Measurements from ENCODE around the gene SSH3. TPM values are rescaled to one million over a fixed set of nuclear protein-coding genes. Genes with fewer than 3 reads are reported as not detected.

Gene SSH3
- total and polyA plus RNA-seq, 2 of the 4 experiments (the other 2 are of a cell fraction): 7.3 to 26.7 TPM

DNA sequence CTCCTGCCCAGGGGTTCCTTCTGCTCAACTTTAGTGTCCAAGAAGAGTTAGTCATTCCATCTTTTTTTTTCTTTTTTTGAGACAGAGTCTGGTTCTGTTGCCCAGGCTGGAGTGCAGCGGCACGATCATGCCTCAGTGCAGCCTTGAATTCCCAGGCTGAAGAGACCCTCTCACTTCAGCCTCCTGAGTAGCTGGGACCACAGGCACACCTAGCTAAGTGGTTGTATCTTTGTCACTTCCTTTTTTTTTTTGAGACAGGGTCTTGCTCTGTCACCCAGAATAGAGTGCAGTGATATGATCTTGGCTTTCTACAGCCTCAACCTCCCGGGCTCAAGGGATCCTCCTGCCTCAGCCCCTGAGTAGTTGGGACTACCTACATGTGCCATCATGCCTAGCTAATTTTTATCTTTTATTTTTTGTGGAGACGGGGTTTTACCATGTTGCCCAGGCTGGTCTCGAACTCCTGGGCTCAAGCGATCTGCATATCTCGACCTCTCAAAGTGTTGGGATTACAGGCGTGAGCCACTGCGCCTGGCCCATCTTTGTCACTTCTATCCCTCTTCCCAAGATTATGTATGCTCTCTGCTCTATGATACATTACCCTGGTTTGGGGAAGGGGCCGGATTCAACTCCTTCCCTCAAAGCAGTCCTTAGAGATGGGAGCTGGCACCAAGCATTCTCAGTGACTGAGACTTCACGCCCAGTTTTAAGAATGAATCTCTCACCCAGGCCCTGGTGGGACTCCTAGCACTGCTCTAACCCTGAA lies 10.0 kb downstream of the SSH3 start:
- no peak overlapping the region for H2BK5ac ChIP-seq (ENCODE audit: low read depth, low read length, poor library complexity, severe bottlenecking)
- dilution Hi-C loops (cut with HindIII; ENCODE audit: low sequenced_read_pairs, unreplicated experiment) (no loop called here), intact Hi-C loops (cut with micrococcal nuclease) (no loop called here), in situ Hi-C loops (cut with MboI; ENCODE audit: low sequenced_read_pairs) (loop anchor here (10.0 kb wide), 1 partner anchor 229 kb away; no protein-coding TSS in a partner anchor)
- no peak overlapping the region for H3K18ac ChIP-seq (ENCODE audit: low read depth, low read length)
- H4K5ac ChIP-seq (ENCODE audit: low read depth, low read length): no peak overlapping the region
- H4K8ac ChIP-seq (ENCODE audit: low read depth in 2 of 2, low read length in 2 of 2): no peak overlapping the region
- no peak overlapping the region for H2BK20ac ChIP-seq (ENCODE audit: low read depth, low read length)
- TF ChIP-seq RAD21 (IDR thresholded peaks at IDR 0.05; ENCODE audit: low read length) (no peak), NFE2L2 (IDR thresholded peaks at IDR 0.05; ENCODE audit: low read depth, low read length) (no peak), RFX5 (IDR thresholded peaks at IDR 0.05; ENCODE audit: low read depth, low read length) (no peak), MXI1 (IDR thresholded peaks at IDR 0.05; ENCODE audit: borderline replicate concordance, low read depth, low read length) (no peak), BHLHE40 (IDR thresholded peaks at IDR 0.05; ENCODE audit: low read depth, low read length) (no peak), CHD1 (IDR thresholded peaks at IDR 0.05; ENCODE audit: low read depth, low read length) (no peak), FOS (IDR thresholded peaks at IDR 0.05; ENCODE audit: low read depth, low read length) (no peak)
- TF ChIP-seq, protein P1, sequence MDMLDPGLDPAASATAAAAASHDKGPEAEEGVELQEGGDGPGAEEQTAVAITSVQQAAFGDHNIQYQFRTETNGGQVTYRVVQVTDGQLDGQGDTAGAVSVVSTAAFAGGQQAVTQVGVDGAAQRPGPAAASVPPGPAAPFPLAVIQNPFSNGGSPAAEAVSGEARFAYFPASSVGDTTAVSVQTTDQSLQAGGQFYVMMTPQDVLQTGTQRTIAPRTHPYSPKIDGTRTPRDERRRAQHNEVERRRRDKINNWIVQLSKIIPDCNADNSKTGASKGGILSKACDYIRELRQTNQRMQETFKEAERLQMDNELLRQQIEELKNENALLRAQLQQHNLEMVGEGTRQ (IDR thresholded peaks at IDR 0.05; ENCODE audit: low read depth, low read length): no peak
- TF ChIP-seq, protein P2, sequence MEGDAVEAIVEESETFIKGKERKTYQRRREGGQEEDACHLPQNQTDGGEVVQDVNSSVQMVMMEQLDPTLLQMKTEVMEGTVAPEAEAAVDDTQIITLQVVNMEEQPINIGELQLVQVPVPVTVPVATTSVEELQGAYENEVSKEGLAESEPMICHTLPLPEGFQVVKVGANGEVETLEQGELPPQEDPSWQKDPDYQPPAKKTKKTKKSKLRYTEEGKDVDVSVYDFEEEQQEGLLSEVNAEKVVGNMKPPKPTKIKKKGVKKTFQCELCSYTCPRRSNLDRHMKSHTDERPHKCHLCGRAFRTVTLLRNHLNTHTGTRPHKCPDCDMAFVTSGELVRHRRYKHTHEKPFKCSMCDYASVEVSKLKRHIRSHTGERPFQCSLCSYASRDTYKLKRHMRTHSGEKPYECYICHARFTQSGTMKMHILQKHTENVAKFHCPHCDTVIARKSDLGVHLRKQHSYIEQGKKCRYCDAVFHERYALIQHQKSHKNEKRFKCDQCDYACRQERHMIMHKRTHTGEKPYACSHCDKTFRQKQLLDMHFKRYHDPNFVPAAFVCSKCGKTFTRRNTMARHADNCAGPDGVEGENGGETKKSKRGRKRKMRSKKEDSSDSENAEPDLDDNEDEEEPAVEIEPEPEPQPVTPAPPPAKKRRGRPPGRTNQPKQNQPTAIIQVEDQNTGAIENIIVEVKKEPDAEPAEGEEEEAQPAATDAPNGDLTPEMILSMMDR (conservative IDR thresholded peaks at IDR 0.05; ENCODE audit: low read depth, low read length): no peak
- TF ChIP-seq, protein P3, sequence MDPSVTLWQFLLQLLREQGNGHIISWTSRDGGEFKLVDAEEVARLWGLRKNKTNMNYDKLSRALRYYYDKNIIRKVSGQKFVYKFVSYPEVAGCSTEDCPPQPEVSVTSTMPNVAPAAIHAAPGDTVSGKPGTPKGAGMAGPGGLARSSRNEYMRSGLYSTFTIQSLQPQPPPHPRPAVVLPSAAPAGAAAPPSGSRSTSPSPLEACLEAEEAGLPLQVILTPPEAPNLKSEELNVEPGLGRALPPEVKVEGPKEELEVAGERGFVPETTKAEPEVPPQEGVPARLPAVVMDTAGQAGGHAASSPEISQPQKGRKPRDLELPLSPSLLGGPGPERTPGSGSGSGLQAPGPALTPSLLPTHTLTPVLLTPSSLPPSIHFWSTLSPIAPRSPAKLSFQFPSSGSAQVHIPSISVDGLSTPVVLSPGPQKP (IDR thresholded peaks at IDR 0.05; ENCODE audit: borderline replicate concordance, low read depth, low read length): no peak
- DNase-seq (no peak), ATAC-seq (ENCODE audit: low read depth) (no peak)
- H2BK120ac ChIP-seq (ENCODE audit: low read depth, low read length): no peak overlapping the region
- POLR2A ChIA-PET (ENCODE audit: unreplicated experiment): no interaction called here
- H2AK9ac ChIP-seq (replicated peaks; ENCODE audit: low read depth, low read length, poor library complexity): no peak overlapping the region
- H3K27ac ChIP-seq (ENCODE audit: insufficient read depth, low read length): no peak overlapping the region
- WGBS, 2 experiments (ENCODE audit: extremely low coverage in 2 of 2, insufficient read length in 1 of 2): no CpG with 5 or more reads among the region's 11 CpGs
- no peak overlapping the region for H2BK15ac ChIP-seq (ENCODE audit: low read depth, low read length)
- H4K20me1 ChIP-seq (ENCODE audit: insufficient read depth, low read length): no peaks in the 10 kb centered on the region
- no peak overlapping the region for H3K9ac ChIP-seq (ENCODE audit: low read depth, low read length)
- H3K9me1 ChIP-seq (ENCODE audit: insufficient read depth, low read length): no peaks in the 10 kb centered on the region
- no TSS peak for BruUV-seq (replicated peaks)
- no peak overlapping the region for H3K56ac ChIP-seq (ENCODE audit: extremely low read depth, insufficient read depth, low read length)
- 0 out of 2 replicates have a peak, but pooled peaks cover under 1% of the 10 kb centered on the region for H3K4me1 ChIP-seq (ENCODE audit: control insufficient read depth, insufficient read depth, low read length)
- H3K4ac ChIP-seq (ENCODE audit: low read depth, low read length): no peak overlapping the region
- peaks cover 24% of the 10 kb centered on the region for H3K36me3 ChIP-seq (ENCODE audit: control insufficient read depth, insufficient read depth, low read length)
- no peak overlapping the region for H2AK5ac ChIP-seq (ENCODE audit: low read depth, low read length)
- no peaks in the 10 kb centered on the region for H3K9me3 ChIP-seq (ENCODE audit: control insufficient read depth, insufficient read depth, low read length)
- no peak overlapping the region for H3K4me2 ChIP-seq (ENCODE audit: low read depth, low read length)
- H3K23ac ChIP-seq (ENCODE audit: low read depth, low read length): no peak overlapping the region
- H3K4me3 ChIP-seq (ENCODE audit: insufficient read depth, low read depth, low read length): no peak overlapping the region
- H3K14ac ChIP-seq (replicated peaks; ENCODE audit: low read depth, low read length): no peak overlapping the region
- H3K79me1 ChIP-seq (ENCODE audit: low read depth in 1 of 2, low read length in 2 of 2): no peaks in the 10 kb centered on the region; a peak in 1 of 4 replicates
- no peak overlapping the region for H2AFZ ChIP-seq (replicated peaks; ENCODE audit: low read length, poor library complexity)
- no peak overlapping the region for H4K91ac ChIP-seq (ENCODE audit: insufficient read depth, low read depth, low read length)
- CTCF ChIA-PET: interaction anchor here (1.1 kb wide), 1 partner anchor 46 kb away, joined by 3 read pairs; no protein-coding TSS in a partner anchor
- H3K27me3 ChIP-seq (ENCODE audit: control insufficient read depth, insufficient read depth, low read length): no peaks in the 10 kb centered on the region
